CD4-positive, alpha-beta T cell treated with Interleukin-12 subunit alpha and Interleukin-12 subunit beta, for 1 hour (primary cell): Measurements from ENCODE around the gene BTBD10.
A peak's percentile ranks its signal among the peaks of the same experiment; 100 is the strongest.

Source experiments
- DNase-seq: peaks from one replicate; pipeline ENCODE4 v3.0.0-alpha.2; 2020

The BTBD10 gene

DNA sequence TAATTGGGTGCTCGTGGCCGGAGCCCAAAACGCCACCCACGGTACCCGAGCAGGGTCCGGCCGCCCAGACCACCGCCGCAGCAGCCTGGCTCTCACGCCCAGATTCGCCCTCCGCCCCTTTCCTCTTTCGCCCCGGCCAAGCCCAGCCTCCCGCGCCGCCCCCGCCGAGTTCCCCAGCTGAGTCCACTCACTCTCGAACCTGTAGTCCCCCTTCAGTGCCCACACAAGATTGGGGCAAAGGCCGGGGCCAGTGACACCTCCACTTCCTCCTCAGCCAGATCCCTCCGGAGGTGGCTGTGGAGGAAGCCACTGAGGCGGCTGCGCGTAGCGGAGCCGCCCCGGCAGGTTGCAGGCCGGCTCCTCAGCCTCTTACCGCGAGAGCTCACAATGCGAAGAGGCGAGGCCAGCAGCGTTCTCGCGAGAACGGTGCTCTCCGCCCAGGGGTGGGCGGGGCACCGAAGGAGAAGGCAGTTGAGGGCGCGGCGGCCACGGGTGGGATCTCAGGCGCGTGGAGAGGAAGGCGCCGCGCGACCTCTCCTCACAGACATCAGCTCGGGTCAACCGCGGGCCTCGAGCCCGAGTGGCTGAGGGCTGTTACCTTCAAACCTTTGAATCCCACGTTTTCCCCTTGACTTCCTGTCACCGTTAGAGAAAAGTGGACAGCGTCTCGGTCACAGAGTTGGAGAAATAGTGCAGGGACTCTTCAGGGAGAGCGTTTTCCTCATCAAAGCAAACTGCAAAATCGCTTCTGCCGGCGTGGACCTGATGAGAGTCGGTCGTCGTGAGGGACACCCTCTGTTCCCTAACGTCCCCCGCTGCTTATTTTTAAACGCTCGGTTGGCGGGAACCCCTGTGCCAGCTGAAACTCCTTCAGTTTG is at the start of gene BTBD10:
TSS of gene BTBD10 (minus strand) at position 322 of the 878 bp plus-strand sequence. CDS start 18,098 bp downstream, outside the sequence.
- peak; percentile 95 for DNase-seq

DNA sequence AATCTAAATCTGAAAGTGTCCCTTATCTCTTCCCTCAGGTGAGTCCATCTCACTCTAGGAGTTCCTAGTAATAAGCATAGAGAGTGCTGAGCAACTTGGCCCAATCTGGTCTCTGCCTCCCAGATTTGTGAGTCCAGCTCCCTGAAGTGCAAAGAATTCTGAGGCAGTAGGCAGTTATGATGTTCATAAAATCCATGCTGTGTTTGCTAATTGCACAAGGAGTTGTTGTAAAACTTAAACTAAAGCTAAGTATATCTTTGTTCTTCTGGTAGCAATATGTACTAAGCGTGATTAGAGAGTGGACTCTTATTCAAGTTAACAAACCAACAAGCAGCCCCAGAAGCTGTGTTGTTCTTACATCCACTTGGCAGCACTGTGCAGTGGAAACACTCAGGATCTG is 40.4 kb upstream of the BTBD10 start:
- DNase-seq, result no peak

GRCh38 chr11:13502492-13502891 is 39.5 kb upstream of the BTBD10 start:
- no peak for DNase-seq

GRCh38 chr11:13495929-13496328 is 32.9 kb upstream of the BTBD10 start, which contains the start of gene PTH:
Gene PTH (minus strand): TSS chr11:13495997. CDS start chr11:13492855, 3,142 bp downstream.
- no peak for DNase-seq

DNA sequence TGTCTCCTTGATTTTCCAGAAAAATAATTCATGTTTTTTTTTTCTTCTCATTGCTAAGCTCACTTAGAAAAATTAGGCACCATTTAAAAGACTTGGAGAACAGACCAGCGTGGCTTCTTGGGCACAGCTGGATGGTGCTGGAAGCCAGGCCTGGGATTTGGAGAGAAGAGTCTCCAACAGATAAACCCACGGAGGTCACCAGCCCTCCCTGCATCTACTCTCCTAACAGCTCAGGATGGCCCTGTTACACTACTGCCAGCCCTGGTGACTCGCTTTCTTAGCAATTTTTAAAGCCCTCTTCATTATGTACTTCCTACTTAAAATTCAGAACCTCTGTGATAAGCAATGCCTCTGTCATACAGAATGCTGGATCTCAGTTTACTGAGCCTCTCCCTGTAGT is 31.0 kb upstream of the BTBD10 start:
- no peak for DNase-seq

GRCh38 chr11:13487661-13488030 is 24.6 kb upstream of the BTBD10 start:
- DNase-seq, result peak; percentile 43

- peak; percentile 73 for DNase-seq
Measured at GRCh38 chr11:13486926-13487660, 24.1 kb upstream of the BTBD10 start.

DNA sequence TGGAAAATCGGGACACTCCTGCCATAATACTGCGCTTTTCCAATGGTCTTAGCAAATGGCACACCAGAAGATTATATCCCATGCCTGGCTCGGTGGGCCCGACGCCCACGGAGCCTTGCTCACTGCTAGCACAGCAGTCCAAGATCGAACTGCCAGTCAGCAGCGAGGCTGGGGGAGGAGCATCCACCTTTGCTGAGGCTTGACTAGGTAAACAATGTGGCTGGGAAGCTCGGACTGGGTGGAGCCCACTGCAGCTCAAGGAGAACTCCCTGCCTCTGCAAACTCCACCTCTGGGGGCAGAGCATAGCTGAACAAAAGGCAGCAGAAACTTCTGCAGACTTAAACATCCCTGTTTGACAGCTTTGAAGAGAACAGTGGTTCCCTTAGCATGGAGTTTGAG is 17.2 kb upstream of the BTBD10 start:
- DNase-seq, result no peak

DNA sequence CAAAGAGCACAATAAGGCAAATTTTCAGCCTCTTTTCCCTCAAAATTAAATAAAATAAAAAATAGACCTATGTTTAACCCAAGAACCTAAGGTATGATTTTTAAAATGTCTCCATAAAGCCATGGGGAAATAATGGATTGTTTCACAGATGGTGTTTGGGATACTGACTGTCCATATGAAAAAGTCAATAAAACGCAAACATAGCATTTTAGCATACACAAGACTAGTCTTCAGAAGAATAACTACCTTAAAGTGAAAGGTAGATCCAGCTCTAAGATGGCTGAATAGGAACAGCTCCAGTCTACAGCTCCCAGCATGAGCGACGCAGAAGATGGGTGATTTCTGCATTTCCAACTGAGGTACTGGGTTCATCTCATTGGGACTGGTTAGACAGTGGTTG is 16.7 kb upstream of the BTBD10 start:
- no peak for DNase-seq

GRCh38 chr11:13475091-13475490 is 12.1 kb upstream of the BTBD10 start:
- DNase-seq, result no peak

- no peak for DNase-seq
Measured at GRCh38 chr11:13473013-13473722, 10.1 kb upstream of the BTBD10 start.

DNA sequence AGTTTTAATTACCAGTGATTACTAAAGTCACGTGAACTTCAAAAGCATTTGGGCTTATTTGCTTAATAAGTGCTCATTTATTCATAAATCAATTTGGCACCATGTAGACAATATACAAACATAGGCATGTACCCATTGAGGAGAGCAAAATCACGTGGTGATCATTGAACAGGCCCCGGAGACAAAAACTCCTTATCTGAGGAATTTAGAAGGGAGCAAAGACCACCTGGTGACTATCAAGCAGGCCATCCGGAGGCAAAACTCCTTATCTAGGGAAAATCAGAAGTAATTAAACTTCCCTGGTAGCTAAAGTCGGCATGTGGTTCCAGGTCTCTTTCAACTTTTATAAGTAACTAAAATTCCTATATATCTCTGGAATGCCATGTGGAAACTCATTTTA is 5.7 kb upstream of the BTBD10 start:
- no peak for DNase-seq

GRCh38 chr11:13465909-13466371 is 2.9 kb upstream of the BTBD10 start:
- peak; percentile 40 for DNase-seq

GRCh38 chr11:13463779-13464290 is 813 bp upstream of the BTBD10 start:
- DNase-seq, result no peak

DNA sequence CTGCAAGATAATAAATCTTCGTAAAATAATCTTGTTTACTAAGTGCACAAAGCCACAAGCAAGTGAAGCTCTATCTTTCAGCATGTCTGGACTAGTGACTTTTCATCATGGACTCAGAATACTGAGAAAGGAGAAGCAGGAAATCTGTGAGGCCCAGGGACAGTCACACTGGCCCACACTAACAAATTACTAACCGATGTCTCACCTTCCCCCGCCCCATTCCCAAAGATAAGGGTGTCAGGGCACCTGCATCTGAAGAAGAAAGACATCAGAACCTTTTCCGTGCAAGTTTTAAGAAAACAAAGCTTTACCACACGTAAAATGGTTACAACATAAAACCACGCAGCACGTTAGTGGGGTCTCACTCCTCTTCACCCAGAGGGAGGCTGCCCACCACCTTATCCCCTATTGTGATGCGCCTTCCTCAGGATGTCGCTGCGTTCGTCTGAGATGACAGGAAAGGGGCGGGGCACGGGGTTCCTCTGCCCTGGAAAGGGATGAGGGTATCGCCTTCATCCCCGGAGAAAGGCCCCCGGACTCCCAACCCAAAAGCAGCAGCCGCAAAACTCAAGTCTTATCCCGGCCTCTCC is 616 bp downstream of the BTBD10 start:
- peak; percentile 49 for DNase-seq

- no peak for DNase-seq
Measured at GRCh38 chr11:13461291-13461690, 1.7 kb downstream of the BTBD10 start.

DNA sequence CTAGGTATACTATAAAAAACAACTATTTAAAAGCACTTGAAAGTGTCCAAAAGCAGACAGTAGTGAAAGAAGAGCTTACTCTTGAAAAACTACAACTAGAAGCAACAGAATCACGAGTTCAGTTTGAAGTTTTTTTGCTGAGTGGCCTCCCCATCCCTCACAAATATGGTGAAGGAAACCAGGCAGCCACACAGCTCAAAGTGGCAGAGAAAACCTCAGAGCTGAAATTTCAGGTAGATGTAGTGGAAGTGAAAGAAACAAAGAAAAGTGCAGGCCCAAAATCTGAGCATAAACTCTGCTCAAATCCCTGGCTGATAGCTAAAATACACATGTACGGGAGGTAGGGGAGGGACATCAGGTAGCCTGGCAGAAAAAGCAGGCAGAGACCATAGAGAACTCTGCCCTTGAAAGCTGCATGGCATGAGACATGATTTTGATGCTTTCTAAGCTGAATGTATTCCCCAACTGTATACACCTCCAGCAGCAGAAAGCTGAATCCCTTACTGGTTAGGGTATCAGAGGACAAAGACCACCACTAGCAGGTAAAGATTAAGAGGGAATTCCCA is 12.1 kb downstream of the BTBD10 start:
- DNase-seq, result no peak

DNA sequence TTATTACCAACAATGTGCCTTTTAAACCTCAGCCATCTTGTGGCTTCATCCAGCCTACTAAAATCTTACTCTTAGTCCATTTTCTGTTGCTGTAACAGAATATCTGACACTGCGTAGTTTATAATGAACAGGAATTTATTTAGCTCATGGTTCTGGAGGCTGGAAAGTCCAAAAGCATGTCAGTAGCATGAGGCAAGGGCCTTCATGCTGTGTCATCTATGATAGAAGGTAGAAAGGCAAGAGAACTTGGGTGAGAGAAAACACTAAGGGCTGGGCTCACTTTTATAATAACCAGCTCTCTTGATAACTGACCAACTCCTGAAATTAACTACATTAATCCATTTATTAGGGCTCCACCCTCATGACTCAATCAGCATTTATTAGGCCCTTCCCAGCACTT is 13.5 kb downstream of the BTBD10 start:
- no peak for DNase-seq

- DNase-seq, result no peak
Measured at GRCh38 chr11:13448876-13449275, 14.1 kb downstream of the BTBD10 start.

DNA sequence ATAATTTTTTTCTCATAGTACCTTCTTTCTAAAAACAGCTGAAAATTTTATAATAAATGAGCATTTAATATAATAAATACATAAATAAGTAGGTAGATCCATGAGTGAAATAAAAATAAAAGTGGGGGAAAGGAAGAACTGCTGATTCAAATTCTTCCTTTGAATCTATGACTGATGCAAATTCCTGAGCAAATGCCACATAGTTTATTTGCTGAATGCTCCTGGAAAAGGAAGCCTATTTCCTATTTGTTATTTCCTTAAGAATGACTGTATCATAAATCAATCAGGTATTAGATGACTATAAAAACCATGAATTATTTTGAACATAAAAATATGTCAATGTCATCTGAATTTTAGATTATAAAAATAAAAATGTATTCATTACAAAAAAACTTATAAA is 16.6 kb downstream of the BTBD10 start:
- no peak for DNase-seq

DNA sequence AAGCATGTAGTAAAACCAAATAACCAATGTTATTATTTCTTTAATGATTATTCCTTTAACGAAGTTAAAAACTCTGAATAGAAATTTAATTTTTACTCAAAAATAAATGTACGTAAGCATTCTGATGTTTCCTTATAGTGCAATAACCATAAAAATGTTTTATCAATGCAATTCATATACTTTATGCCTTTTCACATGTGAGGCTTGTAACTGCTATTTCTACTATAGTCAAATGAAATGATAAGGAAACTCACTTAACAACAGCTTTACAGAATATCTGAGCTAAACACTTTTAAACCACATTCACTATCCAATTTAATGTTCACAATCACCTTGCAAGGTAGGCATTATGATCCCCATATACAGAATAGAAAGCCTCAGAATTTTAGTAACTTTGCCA is 17.4 kb downstream of the BTBD10 start:
- DNase-seq, result no peak

GRCh38 chr11:13440100-13440855 is 22.7 kb downstream of the BTBD10 start:
- no peak for DNase-seq
